Caki2 (cell line): ENCODE data around the gene NDUFV3. TPM values are rescaled to one million over a fixed set of nuclear protein-coding genes. Genes with fewer than 3 reads are reported as not detected.
"Not testable (repeated sequence)": the region's sequence is repeated elsewhere in the genome, so short reads cannot be mapped to it uniquely, and the experiment has no call there.

ENCODE experiments used
- DNase-seq: peaks from one replicate; pipeline ENCODE4 v3.0.0-alpha.2; 2015; ENCODE audit warnings: low read depth
- in situ Hi-C: cut with HindIII; loops from 2 replicates; pipeline ENCODE4 v1.10.0; 2016; ENCODE audit warnings: low sequenced_read_pairs, low pct_unique_long_range_greater_than_20kb, mixed read lengths
- total RNA-seq: library from RNA; depleted of rRNA; stranded (reverse); fragments of >200 nt; shearing (Covaris generic); gene quantifications from 2 replicates; pipeline ENCODE4 v1.2.3, GENCODE V29; 2014; ENCODE audit warnings: low replicate concordance; rRNA removed

Gene NDUFV3
- total RNA-seq, 1 experiment from 2014 or later, result 40.7 TPM

GRCh38 chr21:42951193-42951592 lies 58.1 kb downstream of the NDUFV3 start:
- in situ Hi-C loops, result not testable (repeated sequence)

GRCh38 chr21:42956824-42957630 lies 63.9 kb downstream of the NDUFV3 start:
- no peak for DNase-seq
- in situ Hi-C loops, result no loop called here

More at GRCh38 chr21:42951193-42951592, 58.1 kb downstream of the NDUFV3 start:
- DNase-seq, result not testable (repeated sequence)

- in situ Hi-C loops, DNase-seq: not testable (repeated sequence)
These were observed 65.0 kb downstream of the NDUFV3 start for GRCh38 chr21:42958122-42958521.

- no peak for DNase-seq
- in situ Hi-C loops, result no loop called here
These were observed 66.6 kb downstream of the NDUFV3 start for GRCh38 chr21:42959728-42960127.

GRCh38 chr21:42962380-42963007 lies 69.4 kb downstream of the NDUFV3 start:
- no peak for DNase-seq
- in situ Hi-C loops, result no loop called here

Other genes starting within 250 kb of the NDUFV3 start
- gene PDE9A, start 239.7 kb upstream of the NDUFV3 start, total RNA-seq, result 10.1 and 14.6 TPM in 2 replicates
- gene WDR4, start 13.8 kb upstream of the NDUFV3 start, total RNA-seq, result 34.3 and 36.8 TPM in 2 replicates
- not detected in 2 replicates for gene ERVH48-1, start 32.3 kb downstream of the NDUFV3 start, total RNA-seq
- gene PKNOX1, start 81.3 kb downstream of the NDUFV3 start, total RNA-seq, result 25.2 and 41.5 TPM in 2 replicates
- gene CBS, start 182.5 kb downstream of the NDUFV3 start, total RNA-seq, result 20.2 and 32.8 TPM in 2 replicates
- 127 and 207 TPM in 2 replicates for gene U2AF1, start 214.3 kb downstream of the NDUFV3 start, total RNA-seq